ENCODE data around the gene RGL1.
"Not testable (repeated sequence)": the region's sequence is repeated elsewhere in the genome, so short reads cannot be mapped to it uniquely, and the experiment has no call there.

RGL1 gene

GRCh38 chr1:183804916-183805841 lies at the start of gene RGL1:
Gene RGL1 (plus strand): TSS chr1:183805120. CDS start chr1:183805298, 178 bp downstream.
- DNase-seq: no peak

DNA sequence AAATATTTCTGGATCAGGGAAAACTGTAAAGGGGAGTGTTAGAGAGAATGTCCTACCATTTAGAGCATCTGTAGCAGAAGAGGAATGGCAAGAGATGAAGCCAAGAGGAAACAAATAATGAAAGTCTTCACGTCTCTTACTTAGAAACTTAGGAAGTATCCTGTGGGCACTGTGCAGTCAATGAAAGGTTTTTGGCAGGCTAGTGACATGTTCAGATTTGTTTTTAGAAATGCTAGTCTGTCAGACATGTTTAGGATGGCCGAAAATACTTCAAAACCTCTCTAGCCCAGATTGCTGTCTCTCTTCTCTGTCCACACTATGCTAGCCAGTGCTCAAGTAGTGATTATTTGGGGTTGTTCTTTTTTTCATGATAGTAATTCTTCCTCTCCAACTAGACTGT lies 48.6 kb upstream of the RGL1 start:
- no peak for DNase-seq

- DNase-seq: no peak
Observed at GRCh38 chr1:183757061-183757460, 47.9 kb upstream of the RGL1 start.

- DNase-seq: no peak
Observed at GRCh38 chr1:183758913-183759312, 46.0 kb upstream of the RGL1 start.

DNA sequence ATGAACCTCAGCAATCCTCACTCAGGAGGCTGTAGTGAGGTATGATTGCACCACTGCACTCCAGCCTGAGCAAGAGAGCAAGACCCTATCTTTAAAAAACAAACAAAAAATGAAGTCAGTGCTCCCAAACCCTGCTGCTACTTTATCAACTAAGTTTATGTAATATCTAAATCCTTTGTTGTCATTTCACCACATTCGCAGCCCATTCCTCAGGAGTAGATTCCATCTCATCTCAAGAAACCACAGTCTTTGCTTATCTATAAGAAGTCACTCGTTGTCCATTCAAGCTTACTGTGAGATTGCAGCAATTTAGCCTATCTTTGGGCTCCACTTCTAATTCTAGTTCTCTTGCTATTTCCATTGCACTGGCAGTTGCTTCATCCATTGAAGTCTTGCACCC lies 44.3 kb upstream of the RGL1 start:
- DNase-seq: no peak

- DNase-seq: no peak
Observed at GRCh38 chr1:183761871-183762270, 43.0 kb upstream of the RGL1 start.

DNA sequence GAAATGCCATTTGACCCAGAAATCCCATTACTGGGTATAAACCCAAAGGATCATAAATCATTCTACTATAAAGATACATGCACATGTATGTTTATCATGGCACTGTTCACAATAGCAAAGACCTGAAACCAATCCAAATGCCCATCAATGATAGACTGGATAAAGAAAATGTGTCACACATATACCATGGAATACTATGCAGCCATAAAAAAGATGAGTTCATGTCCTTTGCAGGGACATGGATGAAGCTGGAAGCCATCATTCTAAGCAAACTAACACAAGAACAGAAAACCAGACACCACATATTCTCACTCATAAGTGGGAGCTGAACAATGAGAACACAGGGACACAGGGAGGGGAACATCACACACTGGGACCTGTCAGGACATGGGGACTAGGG lies 42.1 kb upstream of the RGL1 start:
- DNase-seq: not testable (repeated sequence)

DNA sequence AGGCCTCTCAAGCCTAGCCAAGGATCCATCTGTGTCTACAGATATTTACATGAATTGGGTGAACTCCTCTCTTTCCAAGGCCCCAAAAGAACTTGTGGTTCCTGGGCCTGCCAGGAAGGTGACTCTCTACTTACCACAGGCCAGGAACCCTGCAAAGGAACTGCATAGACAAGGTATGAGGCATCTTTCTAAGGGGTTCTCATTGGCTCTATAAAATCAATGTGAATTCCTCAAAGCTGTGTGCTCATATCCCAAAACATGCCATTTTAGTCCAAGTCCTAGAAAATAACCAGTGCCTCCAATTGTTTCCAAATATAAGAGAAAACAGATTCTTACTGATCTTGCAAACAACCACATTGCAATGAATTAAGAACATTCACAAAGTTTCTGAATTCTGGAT lies 39.9 kb upstream of the RGL1 start:
- no peak for DNase-seq

GRCh38 chr1:183769956-183770815 lies 34.7 kb upstream of the RGL1 start:
- DNase-seq: no peak

- no peak for DNase-seq
Observed at GRCh38 chr1:183770816-183771128, 34.1 kb upstream of the RGL1 start.

- no peak for DNase-seq
Observed at GRCh38 chr1:183773482-183774274, 31.2 kb upstream of the RGL1 start.

GRCh38 chr1:183774938-183775337 lies 30.0 kb upstream of the RGL1 start:
- no peak for DNase-seq

DNA sequence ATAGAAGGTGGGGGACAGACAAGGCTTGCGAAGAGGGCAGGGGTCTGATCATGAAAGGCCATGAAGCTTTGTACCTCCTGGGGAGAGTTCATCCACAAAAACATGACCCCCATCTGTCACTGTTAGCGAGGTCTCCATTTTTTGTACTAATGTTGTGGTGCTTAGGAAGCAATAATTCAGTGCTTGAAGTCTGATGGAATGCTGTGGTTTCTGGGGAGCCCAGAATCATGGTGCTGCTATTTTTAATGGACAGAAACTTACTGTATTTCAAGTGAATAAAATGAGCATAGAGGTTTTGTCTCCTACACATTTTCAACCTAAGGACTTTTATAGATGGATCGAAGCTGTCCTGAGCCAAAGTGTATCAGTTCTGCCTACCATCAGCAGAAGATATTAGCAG lies 28.2 kb upstream of the RGL1 start:
- DNase-seq: no peak

DNA sequence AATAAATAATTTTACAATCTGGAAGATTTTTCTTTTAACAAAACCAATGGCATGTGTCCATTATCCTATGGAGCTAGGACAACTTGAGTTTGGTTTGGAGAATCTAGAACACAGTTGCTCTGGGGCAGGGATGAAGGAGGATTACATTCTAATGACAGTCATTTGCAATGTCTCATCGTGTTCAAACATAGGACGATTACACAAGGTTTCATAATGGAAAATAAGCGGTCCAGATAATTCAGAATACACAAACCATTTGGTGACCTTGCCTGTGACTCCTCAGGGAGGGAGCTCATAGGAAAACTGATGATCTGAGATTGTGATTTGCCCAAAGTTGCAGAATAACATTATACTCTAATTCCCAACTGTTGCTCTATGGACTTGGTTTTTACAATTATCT lies 27.6 kb upstream of the RGL1 start:
- DNase-seq: no peak

DNA sequence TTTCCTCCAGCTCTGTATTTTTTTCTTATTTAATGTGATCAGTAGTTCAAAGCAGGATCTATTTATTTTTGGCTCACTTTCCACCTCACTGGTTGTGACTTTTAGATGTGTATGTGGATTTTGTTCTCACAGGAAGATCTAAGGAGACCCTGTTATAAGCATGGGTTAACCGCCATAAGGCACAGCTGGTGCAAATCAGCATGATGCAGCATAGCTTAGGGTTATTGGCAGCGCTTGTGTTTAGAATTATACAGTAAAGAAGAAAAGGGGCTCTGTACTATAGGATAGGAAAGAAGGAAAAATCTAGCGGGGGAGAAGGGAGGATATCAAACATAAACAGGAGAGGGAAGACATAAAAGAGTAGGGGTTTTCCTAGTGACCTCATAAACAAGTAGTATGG lies 26.9 kb upstream of the RGL1 start:
- DNase-seq: no peak

DNA sequence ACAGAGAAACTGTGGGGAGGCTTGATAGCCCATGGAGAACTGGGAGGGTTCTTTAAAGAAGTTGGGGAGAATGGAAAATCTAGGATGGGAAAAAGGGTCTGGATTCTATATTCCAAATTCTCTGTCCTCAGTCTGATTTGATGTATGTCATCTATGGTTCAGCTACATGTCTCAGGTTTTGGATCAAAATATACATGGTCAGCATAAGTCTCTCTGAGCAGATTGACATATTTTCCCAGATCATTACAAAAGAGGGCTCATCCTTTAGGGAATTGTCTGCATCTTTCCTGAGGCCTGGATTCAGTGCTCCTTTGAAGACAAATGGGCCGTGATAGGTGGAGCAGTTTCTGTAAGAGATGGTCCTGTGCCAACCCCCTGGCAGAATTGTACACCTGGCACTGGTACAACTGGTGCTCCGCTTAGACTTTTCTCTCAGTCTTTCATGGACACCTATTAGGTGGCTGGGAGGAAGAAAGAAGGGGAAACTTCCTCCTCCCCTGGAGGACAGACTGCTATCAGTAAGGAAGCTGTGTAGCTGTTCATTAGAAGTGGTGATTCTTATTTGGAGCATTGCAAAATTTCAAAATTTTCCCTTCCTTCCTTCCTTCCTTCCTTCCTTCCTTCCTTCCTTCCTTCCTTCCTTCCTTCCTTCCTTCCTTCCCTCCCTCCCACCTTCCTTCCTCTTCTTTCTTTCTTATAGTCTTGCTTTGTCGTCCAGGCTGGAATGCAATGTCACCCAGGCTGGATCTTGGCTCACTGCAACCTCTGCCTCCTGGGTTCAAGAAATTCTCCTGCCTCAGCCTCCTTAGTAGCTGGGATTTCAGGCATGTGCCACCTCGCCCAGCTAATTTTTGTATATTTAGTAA lies 26.1 kb upstream of the RGL1 start:
- DNase-seq: peak in 1 of 2 experiments; percentile 6

GRCh38 chr1:183780159-183780558 lies 24.8 kb upstream of the RGL1 start:
- no peak for DNase-seq

DNA sequence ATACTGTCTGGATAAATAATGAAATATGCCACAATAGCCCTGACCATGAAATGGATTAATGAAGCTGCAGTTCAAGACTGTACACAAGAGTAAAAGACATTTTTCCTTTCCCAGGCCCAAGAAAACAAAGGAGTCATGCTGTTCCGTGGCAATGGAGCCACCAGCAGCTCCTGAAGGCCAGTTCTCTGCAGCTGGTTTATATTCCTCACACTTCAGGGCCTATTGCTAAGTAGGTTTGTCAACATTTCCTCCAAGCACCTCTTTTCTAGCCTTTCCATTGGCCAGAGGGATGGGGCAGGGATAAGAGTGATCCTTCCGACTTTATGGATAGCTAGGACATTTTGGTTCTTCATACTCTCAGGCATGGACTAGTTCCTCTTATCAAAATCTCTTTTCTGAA lies 24.2 kb upstream of the RGL1 start:
- DNase-seq: no peak

- DNase-seq: no peak
Observed at GRCh38 chr1:183783342-183783741, 21.6 kb upstream of the RGL1 start.

DNA sequence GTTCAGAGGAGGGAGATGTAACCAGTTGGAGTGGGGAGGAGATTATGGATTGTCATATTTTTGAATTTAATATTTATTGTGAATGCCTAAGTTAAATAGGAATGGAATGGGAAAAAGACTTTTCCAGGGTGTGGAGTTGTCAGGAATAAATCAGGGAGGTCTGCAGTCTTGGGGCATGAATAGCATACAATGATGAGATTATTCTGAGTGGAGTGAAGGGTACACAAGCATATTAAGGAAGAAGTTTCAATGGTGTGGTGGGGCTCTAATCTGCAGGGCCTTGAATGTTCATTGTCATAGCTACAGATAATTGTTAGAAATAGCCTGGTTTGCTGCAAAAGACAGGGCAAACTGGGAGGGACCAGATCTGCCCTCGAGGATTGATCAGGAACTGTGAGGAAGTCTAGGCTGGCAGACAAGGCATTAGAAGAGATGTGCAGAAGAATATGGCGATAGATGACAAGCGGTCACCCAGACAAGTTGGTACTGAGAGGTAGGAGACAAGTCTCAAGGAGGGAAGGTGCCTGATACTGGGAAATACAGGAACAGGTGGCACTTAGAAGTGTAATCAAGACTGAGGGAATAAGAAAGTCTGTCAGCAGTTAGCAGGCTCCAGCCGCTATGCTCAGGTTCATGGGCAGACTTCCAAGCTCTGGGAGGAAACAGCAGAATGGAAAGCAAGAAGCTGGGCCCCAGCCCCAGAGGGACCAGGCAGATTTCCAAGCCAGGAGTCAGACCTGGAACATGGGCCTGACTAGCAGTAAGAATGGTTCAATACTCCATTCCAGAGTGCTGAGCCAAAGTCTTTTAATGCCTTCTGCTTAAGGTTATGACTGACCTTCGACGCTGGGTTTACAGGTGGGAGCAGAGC lies 20.9 kb upstream of the RGL1 start:
- DNase-seq: peak; percentile 19 to 23

GRCh38 chr1:183785921-183786320 lies 19.0 kb upstream of the RGL1 start:
- not testable (repeated sequence) for DNase-seq

Measured in cerebellar nuclear complex (tissue), 1 donor.